Activated CD8-positive, alpha-beta memory T cell treated with anti-CD3 and anti-CD28 coated beads, Interleukin-2, amount 50 U/mL, for 4 hours (primary cell): ENCODE measurements around the gene ROPN1.
"Not testable (repeated sequence)": the region's sequence is repeated elsewhere in the genome, so short reads cannot be mapped to it uniquely, and the experiment has no call there.

Experiments used
- DNase-seq: peaks from one replicate; pipeline ENCODE4 v3.0.0-alpha.2; 2020

Gene ROPN1

DNA sequence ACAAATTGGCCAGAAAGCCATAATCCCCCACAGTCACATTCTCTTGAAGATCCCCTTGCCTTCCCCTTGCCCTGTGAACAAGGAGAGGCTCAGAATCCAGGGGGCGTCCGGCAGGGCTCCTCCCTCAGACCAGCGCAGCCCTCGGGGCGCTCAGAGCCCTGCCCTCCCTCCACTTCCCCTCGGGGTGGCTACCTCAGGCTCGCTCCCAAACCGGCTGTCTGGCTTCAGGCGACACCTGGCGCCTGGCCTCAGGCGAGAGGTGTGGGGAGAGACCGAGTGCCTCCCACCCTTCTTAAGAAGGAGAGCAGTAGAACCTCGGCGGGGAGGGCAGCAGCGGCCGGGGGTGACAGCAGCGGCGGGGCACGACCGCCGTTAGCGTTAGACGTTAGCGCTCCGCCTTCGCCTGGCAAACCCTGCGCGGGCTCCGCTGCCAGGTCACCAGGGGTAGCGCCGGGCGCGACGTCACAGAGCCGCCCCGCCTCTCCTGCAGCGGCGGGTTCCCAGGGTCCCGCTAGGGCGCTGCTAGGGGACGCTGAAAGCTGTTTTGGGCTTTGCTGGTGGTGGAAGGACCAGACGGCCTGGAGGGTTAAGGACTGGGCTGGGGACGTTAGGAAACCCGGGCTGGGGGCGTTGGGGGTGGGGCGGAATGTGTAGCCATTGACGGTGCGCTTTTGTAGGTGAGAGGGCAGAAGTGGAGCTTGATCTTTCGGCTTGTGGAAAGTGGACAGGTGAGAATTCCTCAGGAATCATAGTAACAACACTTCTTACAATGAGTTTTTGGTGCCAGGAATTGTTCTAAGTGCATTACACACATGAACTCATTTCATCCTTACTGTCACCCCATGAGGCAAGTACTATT lies at the start of gene ROPN1:
Gene ROPN1 (minus strand): TSS at position 395 of the 859 bp plus-strand sequence. CDS start 11,643 bp downstream, outside the sequence.
- not testable (repeated sequence) for DNase-seq

- DNase-seq = no peak
These were observed 49.6 kb upstream of the ROPN1 start for GRCh38 chr3:124041553-124041952.

- DNase-seq = no peak
These were observed 45.4 kb upstream of the ROPN1 start for GRCh38 chr3:124037326-124037725.

DNA sequence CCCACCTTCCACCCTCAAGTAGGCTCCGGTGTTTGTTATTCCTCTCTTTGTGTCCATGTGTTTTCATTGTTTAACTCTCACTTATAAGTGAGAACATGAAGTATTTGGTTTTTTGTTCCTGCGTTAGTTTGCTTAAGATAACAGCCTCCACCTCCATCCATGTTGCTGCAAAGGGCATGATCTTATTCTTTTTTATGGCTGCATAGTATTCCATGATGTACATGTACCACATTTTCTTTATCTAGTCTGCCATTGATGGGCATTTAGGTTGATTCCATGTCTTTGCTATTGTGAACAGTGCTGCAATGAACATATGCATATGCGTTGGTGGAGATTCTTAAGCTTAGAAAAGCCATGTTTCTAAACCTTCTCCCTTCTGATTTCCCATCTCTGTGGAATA lies 44.3 kb upstream of the ROPN1 start:
- DNase-seq = not testable (repeated sequence)

DNA sequence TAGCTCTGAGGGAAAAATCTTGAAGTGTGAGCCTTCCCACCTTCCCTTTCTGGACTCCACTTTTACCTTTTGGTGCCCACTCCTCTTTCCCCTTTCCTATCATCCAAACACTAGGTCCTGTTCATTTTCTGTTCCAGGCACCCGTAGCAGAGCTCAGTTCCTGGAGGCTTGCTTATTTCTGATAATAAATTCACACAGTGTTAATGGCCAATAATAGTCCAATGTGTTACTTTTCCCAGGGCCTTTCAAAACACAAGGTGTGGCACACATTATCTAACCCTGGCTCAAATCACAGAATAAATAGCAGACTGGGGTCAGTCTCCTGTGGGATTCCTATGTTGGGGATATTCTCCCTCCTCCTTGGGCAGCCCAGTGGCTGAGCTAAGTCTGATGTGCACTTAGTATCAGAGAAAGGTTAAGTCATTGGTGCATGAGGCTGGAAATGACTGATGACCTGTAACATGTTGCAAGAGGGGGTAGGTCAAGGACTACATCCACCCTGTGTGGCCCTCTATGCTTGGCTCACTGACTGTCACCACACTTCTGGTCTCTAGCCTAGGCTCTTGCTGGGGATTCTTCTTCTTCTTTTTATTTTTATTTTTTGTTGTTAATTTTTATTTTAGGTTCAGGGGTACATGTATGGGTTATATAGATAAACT lies 43.7 kb upstream of the ROPN1 start:
- DNase-seq = no peak

DNA sequence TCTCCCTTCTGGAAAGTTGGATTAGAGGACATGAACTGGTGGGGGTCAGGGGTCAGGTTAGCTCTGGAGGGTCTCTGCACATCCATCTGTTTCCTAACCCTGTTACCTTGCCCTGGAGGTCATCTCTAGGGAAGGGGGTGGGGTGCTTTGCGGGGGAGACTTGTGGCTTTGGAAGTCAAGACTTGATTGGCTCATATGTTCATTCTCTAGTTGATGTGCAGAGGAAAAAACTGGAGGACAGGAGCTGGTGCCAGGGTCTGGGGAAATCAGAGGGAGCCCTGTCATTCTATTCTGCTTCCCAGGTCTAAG lies 42.9 kb upstream of the ROPN1 start:
- no peak for DNase-seq

DNA sequence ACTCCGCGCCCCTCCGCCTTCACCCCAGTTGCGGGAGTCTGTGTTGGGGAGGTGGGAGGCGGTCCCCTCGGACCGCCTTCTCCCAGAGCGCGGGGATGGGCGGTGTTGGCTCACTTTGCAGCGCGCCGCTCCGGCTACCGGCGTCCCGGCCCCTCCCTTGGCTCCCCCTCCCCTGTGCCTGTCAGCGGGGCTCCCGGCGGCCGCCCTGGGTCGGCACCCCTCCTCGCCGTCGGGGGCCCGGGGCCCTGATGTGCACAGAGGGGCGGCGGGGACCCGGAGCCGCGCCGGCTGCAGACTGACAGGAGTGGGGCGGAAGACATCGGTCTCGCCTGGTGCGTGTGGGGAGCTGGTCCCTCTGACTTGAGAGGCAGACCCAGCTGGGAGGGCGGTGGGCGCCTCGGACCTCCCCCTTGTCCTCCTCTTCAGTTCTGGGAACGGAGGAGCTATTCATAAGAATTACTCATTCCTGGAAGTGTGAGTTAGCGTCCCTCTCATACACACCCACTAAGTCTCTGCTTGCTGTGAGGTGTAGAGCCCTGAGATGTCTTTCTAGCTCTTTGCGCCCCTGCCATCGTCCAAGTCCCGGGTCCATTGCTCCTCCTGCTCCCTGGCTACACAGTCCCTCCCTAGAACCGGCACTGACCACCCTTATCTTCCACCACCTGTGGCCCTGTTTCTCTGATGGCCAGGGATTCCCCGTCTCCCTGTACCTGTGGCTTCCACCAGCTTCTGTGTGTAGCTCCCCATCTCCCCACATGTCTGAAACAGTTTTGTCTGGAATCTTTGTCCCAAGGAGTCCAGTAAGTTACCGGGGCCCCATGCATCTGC lies 42.3 kb upstream of the ROPN1 start:
- DNase-seq = no peak

DNA sequence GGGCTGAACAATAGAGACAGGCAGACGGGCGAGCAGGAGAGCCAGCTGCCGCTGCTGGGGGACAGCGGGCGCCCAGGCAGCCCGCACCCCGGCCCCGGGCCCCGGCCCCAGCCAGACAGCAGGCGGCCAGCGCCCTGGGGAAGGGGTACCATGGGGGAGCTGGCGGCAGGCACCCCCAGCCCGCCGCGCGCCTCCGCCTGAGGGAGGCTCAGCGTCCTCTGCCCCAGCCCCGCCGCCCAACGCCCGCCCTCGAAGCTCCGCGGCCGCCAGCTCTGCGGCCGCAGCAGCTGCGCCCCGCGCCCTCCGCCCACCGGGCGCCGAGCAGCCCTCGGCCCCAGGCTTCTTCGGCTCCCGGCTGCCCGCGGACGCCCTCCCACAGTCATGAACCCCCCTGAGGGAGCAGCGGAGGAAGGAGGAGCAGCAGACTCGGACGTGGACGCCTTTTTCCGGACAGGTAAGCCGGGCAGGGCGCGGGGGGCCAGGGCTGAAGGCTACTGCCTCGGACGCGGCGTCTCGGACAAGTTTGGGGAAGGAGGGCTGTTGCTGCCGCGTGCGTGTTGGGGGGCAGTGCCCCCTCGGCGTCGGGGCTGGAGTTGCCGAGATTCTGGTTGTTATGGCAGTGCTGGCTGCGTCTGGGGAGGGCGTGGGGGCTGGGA lies 41.6 kb upstream of the ROPN1 start, which contains the start of gene KALRN:
Gene KALRN (plus strand): TSS at position 10 of the 656 bp plus-strand sequence.
- no peak for DNase-seq

DNA sequence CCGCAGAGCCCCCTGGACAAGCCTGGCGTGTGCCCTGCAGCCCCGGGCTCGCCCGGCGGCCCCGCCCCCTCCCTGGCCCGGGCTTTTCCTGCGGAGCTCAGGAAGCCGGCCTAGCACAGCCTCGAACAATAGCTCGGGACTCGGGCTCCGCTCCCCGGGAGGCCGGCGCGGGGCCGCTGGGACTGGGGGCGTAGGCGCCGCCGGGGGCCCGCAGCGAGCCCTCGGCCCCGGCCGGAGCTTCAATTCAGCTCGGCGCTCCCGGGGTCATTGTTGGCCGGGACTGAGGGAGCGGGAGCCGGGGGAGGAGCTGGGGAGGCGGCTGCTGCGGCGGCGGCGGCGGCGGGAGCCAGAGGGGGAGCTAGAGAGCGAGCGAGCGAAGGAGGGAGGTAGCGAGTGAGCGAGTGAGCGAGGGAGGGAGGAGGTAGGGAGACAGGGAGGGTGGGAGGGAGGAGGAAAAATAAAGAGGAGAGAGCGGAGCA lies 41.0 kb upstream of the ROPN1 start:
- peak; percentile 61 for DNase-seq

DNA sequence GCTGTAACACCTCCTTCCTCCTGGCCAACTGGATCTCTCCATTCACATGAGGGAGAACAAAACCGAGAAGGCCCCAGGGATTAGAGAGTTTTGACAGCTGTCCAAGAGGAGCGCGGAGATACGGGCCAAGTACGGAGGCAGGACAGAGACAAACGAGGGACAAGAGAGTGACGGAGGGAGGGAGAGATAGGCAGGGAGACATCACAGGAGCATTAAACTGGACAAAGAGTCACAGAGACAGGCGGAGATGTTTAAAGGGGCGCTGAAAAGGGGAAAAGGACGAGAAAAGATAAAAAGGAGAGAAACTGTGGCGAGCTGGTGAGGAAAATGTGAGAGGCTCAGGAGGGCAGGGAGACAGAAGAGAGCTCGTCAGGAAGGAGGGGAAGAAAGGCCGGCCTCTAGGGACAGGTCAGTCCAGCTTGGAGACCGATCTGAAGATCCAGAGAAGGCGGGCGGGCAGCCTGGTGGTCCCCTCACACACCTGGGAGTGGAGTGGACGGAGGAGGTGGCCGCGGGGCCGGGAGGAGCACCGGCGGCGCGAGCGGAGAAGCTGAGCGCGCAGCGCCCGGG lies 40.5 kb upstream of the ROPN1 start:
- no peak for DNase-seq

DNA sequence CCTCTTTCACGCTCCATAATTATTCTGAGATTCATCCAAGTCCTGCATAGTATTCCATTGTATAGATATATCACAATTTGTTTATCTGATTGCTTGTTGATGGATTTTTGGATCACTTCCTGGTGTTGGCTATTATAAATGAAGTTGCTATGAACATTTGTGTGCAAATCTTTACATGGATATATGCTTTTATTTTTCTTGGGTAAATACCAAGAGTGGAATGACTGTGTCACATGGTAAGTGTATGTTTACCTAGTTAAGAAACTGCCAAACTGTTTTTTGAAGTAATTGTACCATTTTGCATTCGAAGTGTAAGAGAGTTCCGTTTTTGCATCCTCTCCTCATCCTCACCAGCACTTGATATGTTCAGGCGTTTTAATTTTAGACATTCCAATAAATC lies 34.6 kb upstream of the ROPN1 start:
- DNase-seq = no peak

DNA sequence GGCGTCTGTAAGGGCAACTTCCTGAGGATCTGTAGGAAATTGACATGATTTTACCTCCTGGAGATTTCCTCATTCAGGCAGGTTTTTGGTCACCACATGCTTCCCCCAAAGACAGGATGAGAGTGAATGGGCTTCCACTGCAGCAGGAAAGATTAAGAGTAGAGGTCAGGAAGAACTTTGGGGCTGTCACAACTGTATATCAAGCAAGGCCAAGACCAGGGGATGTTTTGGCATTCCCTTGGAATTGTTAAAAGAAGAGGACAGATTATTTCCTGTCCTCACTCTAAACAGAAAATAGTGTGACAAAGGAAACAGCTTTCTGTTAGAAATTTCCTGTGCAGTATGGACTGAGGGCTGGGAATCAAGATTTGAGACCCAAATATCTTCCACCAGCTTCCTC lies 31.6 kb upstream of the ROPN1 start:
- not testable (repeated sequence) for DNase-seq

DNA sequence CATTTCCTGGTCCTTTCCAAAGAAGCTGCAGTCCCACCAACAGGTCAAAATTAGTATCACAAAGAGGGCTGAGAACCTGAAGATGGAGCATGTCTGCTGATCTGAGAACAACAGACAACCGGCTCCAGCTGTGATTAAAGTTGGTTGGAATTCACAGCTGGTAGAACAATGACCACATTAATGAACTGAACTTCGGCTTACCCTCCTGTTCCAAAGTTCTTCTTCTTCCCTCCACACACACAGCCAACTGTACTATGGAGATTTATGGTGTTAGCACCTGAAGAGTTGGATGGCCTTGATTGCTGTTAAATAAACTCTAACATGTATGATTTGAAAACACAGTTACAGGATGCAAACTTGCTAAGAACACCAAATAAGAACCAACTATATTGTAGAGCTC lies 27.4 kb upstream of the ROPN1 start:
- no peak for DNase-seq

DNA sequence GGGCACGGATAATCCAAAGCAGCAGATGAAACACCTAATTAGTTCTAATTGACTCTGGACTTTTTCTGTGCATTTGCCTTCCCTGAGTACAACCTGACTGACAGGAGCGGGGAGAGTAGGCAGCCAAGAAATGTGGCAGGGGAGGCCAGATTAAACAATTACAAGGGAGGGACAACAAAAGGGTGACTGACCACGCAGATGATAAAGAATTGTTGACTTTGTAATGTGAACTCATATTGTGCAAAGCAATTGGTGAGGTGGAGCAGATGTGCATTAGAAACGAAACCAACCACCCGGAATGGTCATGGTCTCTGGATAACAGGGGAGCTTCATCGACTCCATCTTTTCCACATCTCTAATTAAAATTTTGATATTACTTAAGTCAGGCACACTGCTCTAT lies 25.6 kb upstream of the ROPN1 start:
- not testable (repeated sequence) for DNase-seq

- not testable (repeated sequence) for DNase-seq
These were observed 24.6 kb upstream of the ROPN1 start for GRCh38 chr3:124016483-124016882.

DNA sequence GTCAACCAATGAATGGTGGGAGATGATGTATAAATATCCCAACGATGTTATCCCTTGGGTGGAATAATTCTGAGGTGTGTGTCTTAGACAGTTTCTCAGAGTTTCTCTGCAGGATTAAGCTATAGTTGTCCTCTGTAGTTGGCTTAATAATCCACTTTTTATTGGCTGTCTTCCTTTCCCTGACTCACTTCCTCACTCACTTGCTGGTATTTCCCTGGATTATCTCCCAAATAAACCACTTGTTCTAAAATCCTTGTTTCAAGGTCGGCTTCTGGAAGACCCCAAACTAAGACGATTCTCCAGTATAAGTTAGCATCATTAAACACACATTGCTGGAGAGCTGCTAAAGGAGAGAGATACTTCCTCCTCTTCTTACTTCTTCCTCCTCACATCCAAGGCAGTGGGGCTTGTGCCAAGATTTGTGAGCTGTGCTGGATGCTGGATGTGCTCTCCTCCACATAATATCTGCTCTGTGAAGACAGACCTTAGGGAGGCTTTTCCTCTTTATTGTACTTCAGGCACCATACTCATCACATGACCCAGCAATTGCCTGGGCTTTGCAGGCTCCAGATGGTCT lies 22.5 kb upstream of the ROPN1 start:
- DNase-seq = no peak

DNA sequence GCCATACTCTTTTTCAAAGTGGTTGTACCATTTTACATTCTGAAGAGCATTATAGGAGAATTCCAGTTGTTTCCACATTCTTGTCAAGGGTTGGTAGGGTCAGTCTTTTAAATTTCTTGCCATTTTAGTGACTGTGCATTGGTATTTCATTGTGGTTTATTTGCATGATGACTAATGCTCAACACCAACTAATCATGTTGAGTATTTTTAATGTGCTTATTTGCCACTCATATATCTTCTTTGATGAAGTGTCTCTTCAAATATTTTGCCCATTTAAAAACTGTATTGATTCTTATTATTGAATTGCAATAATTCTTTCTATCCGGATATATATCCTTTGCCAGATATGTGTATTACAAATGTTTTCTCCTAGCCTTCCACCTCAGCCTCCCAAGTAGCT lies 16.4 kb upstream of the ROPN1 start:
- not testable (repeated sequence) for DNase-seq

DNA sequence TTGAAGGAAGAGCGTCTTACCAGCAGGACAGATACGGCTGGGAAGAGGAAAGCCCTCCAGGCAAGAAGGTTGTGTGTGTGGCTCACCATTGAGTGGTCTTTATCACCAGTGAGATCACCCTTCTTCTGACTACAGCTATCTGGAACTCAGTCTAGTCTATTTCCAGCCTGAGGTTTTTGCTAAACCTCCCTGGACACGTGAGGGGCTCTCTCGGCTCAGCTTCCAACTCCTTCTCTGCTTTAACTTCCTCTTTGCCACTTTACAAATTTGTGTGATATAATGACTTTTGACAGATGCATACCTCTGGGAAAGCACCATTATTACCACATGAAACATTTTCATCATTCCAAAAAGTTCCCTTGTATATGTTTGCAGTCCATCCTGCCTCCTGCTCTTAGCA lies 15.3 kb upstream of the ROPN1 start:
- DNase-seq = no peak

DNA sequence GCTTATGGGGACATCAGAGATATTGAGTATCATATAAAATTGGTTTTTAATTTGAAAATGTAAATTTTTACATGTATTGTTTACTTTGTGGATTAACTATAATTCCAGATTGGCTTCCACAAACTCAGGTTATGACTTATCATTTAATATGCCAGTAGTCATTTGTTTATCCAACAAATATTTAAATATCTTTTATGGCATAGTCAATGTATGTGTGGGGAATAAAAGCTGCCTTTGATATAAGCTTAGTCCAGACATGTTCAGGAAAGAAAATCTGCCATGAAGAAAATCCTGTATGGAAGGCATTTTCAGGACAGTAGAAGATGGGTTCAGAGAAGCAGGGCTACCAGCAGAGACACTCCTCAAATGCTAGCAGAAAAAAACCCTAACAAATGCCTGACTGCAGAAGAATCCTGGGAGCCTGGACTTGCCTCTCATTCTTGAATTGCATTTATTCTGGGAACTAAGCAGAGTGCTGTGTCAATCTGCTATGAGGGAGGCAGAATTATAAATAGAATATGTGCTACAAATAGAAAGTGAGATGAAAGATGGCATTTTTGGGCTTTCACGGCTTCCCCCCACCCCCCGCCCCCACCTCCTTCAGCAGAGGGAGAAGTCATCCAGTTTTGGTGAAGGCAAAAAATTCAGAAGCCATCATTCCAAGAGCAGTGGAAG lies 10.6 kb upstream of the ROPN1 start:
- DNase-seq = not testable (repeated sequence)

- DNase-seq = not testable (repeated sequence)
These were observed 9.4 kb upstream of the ROPN1 start for GRCh38 chr3:124001366-124001765.

DNA sequence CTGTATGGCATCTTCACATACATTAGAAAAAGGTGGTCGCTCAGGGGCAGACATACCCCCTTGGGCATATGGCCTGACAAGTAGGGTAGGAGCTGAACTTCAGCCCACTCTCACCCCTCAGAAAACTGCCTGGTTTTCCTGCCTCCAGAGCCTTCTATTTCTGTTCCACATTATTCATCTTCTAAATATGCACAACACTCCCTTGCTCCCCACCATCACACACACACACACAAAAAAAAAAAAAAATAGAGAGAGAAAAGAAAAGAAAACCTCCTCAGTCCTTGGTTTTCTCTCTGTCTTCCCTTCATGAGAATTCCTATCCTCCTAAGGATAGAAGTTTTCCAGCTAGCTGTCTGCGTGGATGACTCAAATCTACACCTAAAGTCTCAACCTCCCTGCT lies 5.6 kb upstream of the ROPN1 start:
- no peak for DNase-seq
